SU-DHL-6 (cell line): ENCODE results near the gene PRCC.

Source experiments
- H2AFZ ChIP-seq: fragments of 200-600 bp; sonication (generic); 2 replicates; pipeline ENCODE4 v1.6.1; 2014; ENCODE audit warnings: low read depth, mild to moderate bottlenecking, moderate library complexity, mixed read lengths, antibody characterized with exemption, low read length; ENCODE audit not compliant: severe bottlenecking
- H3F3A ChIP-seq: fragments of 200-600 bp; shearing (Covaris generic); 2 replicates; pipeline ENCODE4 v1.6.0; 2016; ENCODE audit warnings: antibody characterized with exemption, mild to moderate bottlenecking; ENCODE audit not compliant: insufficient read depth
- H3K27ac ChIP-seq: fragments of 200-600 bp; sonication (generic); 2 replicates; pipeline ENCODE4 v1.5.1; 2016; ENCODE audit warnings: low read depth, mild to moderate bottlenecking, low read length, moderate library complexity, mixed read lengths
- H3K27me3 ChIP-seq: fragments of 200-600 bp; sonication (generic), shearing (Covaris generic); 2 replicates; pipeline ENCODE4 v1.6.0; 2014; ENCODE audit warnings: mild to moderate bottlenecking, low read length
- H3K36me3 ChIP-seq: fragments of 200-600 bp; sonication (generic); 2 replicates; pipeline ENCODE4 v1.6.1; 2014; ENCODE audit warnings: mild to moderate bottlenecking, low read length, mixed read lengths
- H3K4me2 ChIP-seq: fragments of 300-600, 200-600 bp; shearing (Covaris generic), sonication (generic); 2 replicates; pipeline ENCODE4 v1.6.0; 2014; ENCODE audit warnings: low read length, low read depth, mild to moderate bottlenecking; ENCODE audit not compliant: poor library complexity, severe bottlenecking
- H3K4me3 ChIP-seq: fragments of 200-600 bp; sonication (generic); 2 replicates; pipeline ENCODE4 v1.5.1; 2014; ENCODE audit warnings: antibody characterized with exemption, low read length, mild to moderate bottlenecking, mixed read lengths; ENCODE audit not compliant: insufficient read depth, poor library complexity, severe bottlenecking
- H3K79me2 ChIP-seq: fragments of 200-600 bp; sonication (generic); 2 replicates; pipeline ENCODE4 v1.6.1; 2014; ENCODE audit warnings: mild to moderate bottlenecking, low read length, moderate library complexity; ENCODE audit not compliant: insufficient read depth
- H3K9ac ChIP-seq: fragments of 200-600 bp; sonication (generic); 2 replicates; pipeline ENCODE4 v1.7.0; 2014; ENCODE audit warnings: mild to moderate bottlenecking, low read length
- H3K9me2 ChIP-seq: fragments of 200-600 bp; sonication (generic); replicated peaks from 2 replicates; pipeline ENCODE4 v1.6.1; 2014; ENCODE audit warnings: low read length; ENCODE audit not compliant: insufficient read depth
- H3K9me3 ChIP-seq: fragments of 200-600 bp; sonication (generic); 2 replicates; pipeline ENCODE4 v1.6.1; 2014; ENCODE audit warnings: low read length, mixed read lengths; ENCODE audit not compliant: insufficient read depth
- H4K20me1 ChIP-seq: fragments of 200-600 bp; sonication (generic); 2 replicates; pipeline ENCODE4 v1.6.1; 2014; ENCODE audit warnings: low read depth, mild to moderate bottlenecking, antibody characterized with exemption, low read length, moderate library complexity, mixed read lengths
- EZH2phosphoT487 ChIP-seq: fragments of 200-600 bp; sonication (generic), shearing (Covaris generic); conservative IDR thresholded peaks from 2 replicates; pipeline ENCODE4 v1.6.1; 2018; ENCODE audit warnings: mild to moderate bottlenecking, antibody characterized with exemption, low read length, moderate library complexity, mixed read lengths
- TF ChIP-seq, protein P1 (sequence below): fragments of 200-600 bp; sonication (generic); IDR thresholded peaks from one replicate; pipeline ENCODE4 v1.5.1; 2017; ENCODE audit warnings: antibody characterized with exemption, mild to moderate bottlenecking, low read length, moderate library complexity; ENCODE audit not compliant: insufficient read depth, poor library complexity, severe bottlenecking

Gene PRCC

DNA sequence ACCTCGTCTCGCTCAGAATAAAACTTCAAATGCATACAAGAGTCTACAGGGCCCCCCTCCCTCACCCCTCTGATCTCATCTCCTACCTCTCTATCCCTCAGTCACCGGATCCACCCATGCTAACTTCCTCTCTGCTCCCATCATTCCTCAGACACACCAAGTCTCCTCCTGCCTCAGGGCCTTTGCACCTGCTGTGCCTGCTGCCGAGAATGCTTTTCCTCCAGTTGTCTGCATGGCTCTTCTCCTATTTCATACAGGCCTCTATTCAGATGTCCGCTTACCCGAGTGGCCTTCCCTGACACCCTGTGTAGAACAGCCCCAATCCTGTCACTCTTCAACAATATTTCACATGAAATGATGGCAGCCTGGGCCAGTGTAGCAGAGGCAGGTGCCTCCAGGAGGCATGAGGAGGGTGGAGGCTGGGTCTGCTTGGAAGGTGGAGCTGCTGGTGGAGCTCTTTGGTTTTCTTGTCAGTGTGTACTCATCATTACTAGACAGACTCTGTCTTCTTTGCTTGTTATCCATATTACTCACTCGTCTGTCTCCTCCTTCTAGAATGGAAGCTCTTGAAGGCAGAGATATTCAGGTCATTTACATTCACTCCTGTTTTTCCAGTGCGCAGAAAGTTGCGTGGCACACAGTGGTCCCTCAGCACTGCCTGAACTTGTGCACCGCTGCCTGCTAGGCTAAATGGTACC is 45.1 kb downstream of the PRCC start:
- H3K27me3 ChIP-seq, result no peaks in the 10 kb centered on the region

DNA sequence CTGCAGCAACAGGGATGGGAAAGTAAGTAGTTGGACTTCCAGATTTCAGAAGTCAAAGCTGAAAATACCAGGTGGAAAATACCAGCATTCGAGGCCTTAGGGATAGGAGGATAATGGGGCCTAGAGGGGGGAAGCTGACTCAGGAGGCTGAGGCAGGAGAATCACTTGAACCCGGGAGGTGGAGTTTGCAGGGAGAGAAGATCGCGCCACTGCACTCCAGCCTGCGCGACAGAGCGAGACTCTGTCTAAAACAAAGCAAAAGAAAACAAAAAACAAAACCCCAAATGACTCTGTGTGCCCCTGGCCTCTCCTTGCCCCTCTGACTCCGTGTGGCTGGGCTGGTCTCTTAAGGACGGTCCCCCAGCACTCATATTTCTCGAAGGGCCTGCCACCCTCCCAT is 46.0 kb downstream of the PRCC start:
- Histone ChIP-seq H3K9me3 (no peaks in the 10 kb centered on the region), H3F3A (no peaks in the 10 kb centered on the region), H3K79me2 (no peaks in the 10 kb centered on the region), H3K36me3 (no peaks in the 10 kb centered on the region), H3K9ac (peak overlapping the region; percentile 37; the same call in 1 of the 2 replicates), H2AFZ (peak overlapping the region; percentile 55), H3K27me3 (no peaks in the 10 kb centered on the region), H3K4me2 (peak overlapping the region; percentile 47), H3K27ac (no peak overlapping the region), H3K4me3 (no peak overlapping the region), H4K20me1 (no peaks in the 10 kb centered on the region), H3K9me2 (no peaks in the 10 kb centered on the region)
- TF ChIP-seq, protein P1, sequence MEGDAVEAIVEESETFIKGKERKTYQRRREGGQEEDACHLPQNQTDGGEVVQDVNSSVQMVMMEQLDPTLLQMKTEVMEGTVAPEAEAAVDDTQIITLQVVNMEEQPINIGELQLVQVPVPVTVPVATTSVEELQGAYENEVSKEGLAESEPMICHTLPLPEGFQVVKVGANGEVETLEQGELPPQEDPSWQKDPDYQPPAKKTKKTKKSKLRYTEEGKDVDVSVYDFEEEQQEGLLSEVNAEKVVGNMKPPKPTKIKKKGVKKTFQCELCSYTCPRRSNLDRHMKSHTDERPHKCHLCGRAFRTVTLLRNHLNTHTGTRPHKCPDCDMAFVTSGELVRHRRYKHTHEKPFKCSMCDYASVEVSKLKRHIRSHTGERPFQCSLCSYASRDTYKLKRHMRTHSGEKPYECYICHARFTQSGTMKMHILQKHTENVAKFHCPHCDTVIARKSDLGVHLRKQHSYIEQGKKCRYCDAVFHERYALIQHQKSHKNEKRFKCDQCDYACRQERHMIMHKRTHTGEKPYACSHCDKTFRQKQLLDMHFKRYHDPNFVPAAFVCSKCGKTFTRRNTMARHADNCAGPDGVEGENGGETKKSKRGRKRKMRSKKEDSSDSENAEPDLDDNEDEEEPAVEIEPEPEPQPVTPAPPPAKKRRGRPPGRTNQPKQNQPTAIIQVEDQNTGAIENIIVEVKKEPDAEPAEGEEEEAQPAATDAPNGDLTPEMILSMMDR, result no peak
- TF ChIP-seq EZH2phosphoT487, result no peak

More for the DNA sequence above, 45.1 kb downstream of the PRCC start:
- Histone ChIP-seq H3K9me2 (no peaks in the 10 kb centered on the region), H3K27ac (no peak overlapping the region), H3K9ac (no peak overlapping the region), H3K9me3 (no peaks in the 10 kb centered on the region), H3K79me2 (no peaks in the 10 kb centered on the region), H3K4me3 (no peak overlapping the region), H3F3A (no peaks in the 10 kb centered on the region), H2AFZ (no peak overlapping the region), H3K4me2 (no peak overlapping the region), H3K36me3 (no peaks in the 10 kb centered on the region), H4K20me1 (no peaks in the 10 kb centered on the region)
- TF ChIP-seq EZH2phosphoT487, result no peak
- TF ChIP-seq, protein P1, result no peak

- no peak overlapping the region for H3K27ac ChIP-seq
- no peaks in the 10 kb centered on the region for H3K9me2 ChIP-seq
- no peaks in the 10 kb centered on the region for H3K36me3 ChIP-seq
- H3K4me2 ChIP-seq, result peak overlapping the region; percentile 47
- H3K27me3 ChIP-seq, result no peaks in the 10 kb centered on the region
- no peaks in the 10 kb centered on the region for H3K9me3 ChIP-seq
- H3K9ac ChIP-seq, result peak overlapping the region; percentile 37
- H3F3A ChIP-seq, result no peaks in the 10 kb centered on the region
- no peaks in the 10 kb centered on the region for H3K79me2 ChIP-seq
- peak overlapping the region; percentile 55 for H2AFZ ChIP-seq
- H3K4me3 ChIP-seq, result peak overlapping the region; percentile 27
- TF ChIP-seq EZH2phosphoT487, result no peak
- TF ChIP-seq, protein P1, result peak; percentile 40
- H4K20me1 ChIP-seq, result no peaks in the 10 kb centered on the region
Measured at GRCh38 chr1:156813750-156814570, 46.6 kb downstream of the PRCC start.
